MV-4-11 (cell line): ENCODE measurements around the gene NUBPL.
"Not testable (repeated sequence)": the region's sequence is repeated elsewhere in the genome, so short reads cannot be mapped to it uniquely, and the experiment has no call there.

Experiments
- DNase-seq: peaks from one replicate; lab custom pipeline; 2025; lab: John Stamatoyannopoulos, UW

The NUBPL gene

DNA sequence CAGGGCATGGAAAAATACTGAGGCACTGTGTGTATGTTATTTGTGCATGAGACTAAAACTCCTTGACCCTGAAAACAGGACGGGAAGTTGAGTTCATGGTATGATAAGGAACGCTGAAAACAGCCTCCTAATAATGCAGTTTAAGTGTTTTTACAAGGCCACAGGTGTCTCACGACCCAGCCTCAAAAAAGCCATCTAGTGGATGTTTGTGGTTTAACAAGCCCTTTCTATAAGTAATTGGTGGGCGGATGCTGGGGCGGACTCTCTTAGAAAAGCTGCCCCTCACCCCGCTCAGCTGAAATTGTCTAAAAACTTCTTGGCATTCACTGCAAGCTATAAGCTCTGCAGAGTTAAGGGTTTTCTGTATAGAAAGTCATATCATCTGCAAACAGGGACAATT, 184.5 kb downstream of the NUBPL start:
- DNase-seq = no peak

DNA sequence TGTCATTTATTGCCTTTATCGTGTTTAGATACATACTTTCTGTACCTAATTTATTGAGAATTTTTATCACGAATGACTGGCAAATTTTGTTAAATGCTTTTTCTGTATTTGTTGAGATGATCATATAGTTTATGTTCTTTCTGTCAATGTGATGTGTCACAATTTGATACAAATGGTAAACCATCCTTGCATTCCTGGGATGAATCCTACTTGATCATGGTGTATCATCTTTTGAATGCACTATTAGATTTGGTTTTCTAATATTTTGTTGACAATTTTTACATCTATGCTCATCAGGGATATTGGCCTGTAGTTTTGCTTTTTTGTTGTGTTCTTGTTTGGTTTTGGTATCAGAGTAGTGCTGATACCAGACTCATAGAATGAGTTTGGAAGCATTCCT, 185.1 kb downstream of the NUBPL start:
- no peak for DNase-seq

DNA sequence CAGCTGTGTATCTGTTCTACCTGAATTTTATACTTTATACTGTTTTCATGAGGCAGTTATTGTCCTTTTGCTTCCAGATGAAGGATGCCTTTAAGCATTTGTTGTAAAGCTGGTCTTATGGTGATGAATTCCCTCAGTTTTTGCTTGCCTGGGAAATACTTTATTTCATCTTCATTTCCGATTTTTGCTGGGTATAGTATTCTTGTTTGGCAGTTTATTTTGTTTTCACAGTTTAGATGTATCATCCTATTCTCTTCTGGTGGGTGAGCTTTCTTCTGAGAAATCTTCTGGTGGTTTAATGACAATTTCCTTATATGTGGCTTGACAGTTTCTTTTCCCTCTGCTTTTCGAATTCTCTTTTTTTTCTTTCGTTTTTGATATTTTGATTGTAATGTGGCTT, 188.1 kb downstream of the NUBPL start:
- DNase-seq = no peak

DNA sequence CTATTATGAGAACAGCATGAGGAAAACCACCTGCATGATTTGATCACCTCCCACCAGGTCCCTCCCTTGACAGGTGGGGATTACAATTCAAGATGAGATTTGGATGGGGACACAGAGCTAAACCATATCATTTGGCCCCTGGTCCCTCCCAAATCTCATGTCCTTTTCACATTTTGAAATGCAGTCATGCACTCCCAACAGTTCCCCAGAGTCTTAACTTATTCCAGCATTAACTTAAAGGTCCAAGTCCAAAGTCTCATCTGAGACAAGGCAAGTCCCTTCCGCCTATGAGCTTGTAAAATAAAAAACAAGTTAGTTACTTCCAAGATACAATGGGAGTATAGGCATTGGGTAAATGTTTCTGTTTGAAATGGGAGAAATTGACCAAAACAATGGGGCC, 189.8 kb downstream of the NUBPL start:
- not testable (repeated sequence) for DNase-seq

DNA sequence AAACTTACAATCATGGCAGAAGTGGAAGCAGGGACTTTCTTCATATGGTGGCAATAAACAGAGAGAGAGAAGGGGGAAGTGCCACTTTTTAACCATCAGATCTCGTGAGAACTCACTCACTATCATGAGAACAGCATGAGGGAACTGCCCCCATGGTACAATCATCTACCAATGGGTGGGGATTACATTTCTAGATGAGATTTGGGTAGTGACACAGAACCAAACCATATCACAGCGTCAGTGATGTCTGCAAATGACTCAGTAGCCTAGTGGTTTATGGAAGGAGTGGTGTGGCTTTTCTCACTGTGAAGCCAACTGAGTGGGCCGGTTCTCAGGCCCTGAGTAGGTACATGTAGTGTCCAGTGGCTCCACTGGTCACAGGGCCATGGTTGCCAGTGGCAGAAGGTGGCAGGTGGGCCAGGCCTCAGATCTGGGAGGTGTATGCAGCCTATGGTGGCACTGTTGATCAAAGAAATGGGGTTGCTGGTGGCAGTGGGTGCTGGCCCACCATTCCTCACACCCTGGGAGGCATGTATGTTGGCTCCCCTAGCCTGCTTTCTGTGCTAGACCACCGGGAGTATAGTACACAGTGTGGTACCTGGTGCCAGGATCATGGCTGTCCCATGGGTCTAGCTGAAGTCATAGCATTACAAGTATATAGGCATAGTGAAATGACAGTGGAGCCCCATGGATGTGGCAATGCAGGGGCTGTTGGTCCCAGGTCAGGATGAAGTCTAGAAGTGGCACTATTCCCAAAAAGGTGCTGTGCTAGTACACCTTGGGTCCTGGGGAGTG, 191.9 kb downstream of the NUBPL start:
- DNase-seq = peak; percentile 41

DNA sequence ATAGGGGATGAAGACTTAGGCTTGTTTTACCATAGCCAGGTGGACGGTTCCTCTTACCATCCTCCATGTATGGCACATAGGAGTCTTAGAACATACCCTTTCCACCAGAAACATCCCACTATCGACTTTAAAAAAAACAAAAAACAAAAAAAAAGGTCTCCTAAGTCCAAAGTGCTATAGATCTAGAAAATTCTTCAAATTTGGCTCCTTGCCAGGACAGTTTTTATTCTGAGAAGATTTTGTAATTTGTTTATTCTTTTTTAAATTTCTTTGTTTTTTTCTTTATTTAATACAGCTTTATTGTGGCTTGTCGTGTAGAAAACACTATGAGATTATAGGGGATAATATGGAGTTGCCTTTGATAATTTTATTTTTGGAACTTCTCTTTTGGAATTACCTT, 197.7 kb downstream of the NUBPL start:
- no peak for DNase-seq

DNA sequence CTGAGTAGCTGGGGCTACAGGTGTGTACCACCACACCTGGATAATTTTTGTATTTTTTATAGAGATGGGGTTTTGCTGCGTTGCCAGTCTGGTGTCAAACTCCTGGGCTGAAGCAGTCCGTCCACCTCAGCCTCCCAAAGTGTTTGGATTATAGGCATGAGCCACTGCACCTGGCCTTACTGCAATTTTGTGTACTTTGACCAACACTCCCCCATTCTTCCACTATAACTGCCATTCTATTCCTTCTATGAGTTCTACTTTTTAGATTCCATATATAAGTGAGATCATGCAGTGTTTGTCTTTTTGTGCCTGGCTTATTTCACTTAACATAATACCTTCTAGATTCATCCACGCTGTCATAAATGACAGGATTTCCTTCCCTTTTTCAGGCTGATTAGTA, 199.1 kb downstream of the NUBPL start:
- no peak for DNase-seq

DNA sequence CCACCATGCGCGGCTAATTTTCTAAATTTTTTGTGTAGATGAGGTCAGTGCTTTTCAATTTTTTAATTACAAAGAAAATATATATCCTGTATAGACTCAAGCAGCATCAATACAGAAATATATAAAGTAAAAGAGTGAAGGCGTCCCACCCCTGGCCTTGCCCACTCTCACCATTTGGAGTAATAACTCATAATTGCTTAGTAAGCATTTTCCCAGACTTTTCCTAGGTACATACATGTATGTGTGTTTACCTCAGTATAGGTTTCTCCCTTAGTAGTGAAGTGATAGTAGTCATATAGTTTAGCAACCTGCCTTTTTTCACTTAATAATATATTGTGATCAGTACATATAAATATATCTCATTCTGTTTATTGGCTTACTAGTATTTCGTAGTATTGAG, 200.1 kb downstream of the NUBPL start:
- DNase-seq = no peak

DNA sequence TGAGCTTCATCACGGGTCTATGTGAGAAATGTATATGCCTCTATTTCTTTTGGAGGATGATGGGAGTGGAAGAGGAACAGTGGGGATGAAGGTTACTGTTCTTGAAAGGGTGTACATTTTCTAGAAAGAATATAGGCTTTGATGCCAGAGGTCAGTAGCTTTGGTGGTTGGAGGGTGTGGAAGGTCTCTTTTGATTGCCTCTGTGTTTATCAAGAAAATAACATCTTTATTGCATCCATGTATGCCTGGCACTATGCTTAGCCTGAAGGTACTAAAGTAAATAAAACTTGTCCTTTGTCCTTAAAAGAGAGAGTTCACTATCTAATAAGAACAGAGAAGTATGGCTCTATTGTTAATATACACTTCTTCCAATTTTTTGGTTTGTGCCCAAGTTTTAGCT, 201.8 kb downstream of the NUBPL start:
- DNase-seq = no peak

DNA sequence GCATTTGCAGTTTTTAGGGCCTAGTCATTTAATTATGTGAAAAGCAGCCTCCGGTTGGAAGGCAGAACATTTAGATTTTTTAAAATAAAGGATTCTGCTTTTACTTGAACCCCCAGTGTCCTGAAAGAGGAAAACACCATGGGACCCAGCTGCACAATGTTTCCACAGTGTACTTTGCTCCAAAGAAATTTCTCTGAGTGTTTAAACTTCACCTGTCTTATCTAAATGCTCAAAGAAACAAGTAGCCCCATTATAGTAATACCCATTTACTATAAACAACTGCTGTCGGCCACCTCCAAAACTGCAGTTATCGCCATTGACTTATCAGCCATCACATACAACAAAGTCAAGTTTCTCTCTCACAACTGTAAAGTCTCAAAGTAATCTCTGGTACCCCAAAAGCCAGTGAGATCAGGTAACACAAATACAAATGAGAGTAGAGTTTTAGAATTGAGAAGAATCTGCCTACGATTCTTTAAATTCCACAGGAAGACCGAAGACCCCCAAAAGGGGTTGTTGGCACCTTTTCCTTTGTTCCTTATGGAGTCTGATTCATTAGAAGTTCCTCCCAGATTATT, 205.2 kb downstream of the NUBPL start:
- no peak for DNase-seq

DNA sequence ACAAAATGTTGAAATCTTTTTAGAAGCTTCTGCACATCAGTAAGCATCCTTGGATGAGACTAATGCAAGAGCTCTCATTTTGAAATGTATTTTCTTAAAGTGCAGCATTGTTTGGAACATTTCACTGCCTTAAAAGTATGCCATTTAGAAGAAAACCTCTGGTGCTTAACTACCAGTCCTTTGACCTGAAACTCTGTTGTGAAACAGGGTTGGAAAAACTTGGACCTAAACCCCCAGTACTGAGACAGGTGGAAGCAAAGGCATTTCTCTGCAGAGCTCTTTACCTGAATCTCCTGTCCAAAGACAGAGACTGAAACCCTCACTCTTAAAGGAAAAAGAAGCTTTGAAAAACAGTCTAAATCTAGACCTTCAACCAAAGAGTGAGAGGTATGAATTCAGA, 207.2 kb downstream of the NUBPL start:
- DNase-seq = no peak

DNA sequence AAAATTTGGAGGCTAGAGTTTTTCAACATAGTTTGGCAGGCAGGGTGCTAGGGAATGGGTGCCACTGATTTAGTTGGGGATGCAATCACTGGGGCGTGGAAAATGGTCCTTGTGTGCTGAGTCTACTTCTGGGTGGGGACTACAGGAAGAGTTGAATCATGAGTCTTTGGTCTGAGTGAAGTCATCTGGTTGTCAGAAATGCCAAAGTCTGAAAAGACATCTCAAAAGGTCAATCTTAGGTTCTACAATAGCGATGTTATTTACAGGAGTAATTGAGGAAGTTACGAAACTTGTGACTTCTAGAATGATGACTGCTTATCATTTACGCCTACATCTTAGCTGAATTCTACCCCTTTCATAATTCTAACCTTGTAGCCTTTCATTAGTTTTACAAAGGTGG, 209.1 kb downstream of the NUBPL start:
- DNase-seq = peak; percentile 80

DNA sequence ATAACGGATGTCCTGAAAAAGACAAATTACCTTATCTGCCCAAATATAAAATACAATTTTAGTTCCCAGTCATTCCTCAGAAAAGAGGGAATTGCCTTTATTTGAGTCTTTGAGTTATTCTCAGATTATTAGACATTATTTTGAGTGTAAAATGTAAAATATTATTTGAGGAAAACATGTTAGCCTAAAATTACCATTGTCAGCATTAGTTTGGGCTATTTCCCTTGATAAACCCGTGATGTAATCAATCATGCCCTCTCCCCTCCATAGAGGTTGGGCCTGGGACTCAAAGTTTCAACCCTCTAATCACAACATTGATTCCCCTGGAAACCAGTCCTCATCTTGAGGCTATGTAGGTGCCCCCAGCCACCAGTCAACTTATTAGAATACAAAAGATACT, 213.4 kb downstream of the NUBPL start:
- DNase-seq = no peak

DNA sequence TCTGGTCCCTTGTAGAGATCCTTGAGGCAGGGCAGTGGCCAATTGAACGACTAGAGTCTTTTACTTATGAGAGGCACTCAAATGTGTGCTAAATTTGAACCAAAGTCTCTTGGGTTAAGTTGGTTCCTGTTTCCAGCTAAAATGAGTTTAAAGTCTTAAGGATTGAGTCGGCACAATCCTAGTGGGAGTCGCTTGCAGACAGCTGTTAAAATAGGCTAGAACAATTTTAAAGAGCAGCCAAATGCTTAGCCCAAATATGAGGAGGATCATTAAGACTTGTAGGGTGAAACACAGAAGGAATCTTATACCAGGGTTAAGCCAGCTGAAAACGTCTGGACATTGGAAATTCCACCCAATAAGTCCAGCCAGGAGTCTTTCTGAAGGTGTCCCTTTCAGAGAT, 216.1 kb downstream of the NUBPL start:
- no peak for DNase-seq

DNA sequence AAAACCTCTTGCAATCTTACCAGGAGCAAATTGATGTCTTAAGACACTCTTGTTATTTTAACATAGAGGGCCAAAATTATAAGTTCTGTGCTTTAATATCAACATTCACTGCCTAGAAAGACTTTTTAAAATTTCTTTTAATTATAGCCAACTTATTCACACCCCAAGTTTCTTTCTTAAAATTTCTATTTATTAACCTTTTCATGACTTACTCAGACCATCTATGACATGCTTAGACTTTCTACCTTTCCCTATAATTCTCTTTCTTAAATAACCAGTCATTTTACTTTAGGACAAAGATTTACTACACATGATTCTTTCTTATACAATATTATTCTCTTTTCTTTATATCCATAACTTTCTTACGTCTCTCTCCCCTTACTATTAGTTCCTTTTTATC, 220.4 kb downstream of the NUBPL start:
- DNase-seq = no peak

DNA sequence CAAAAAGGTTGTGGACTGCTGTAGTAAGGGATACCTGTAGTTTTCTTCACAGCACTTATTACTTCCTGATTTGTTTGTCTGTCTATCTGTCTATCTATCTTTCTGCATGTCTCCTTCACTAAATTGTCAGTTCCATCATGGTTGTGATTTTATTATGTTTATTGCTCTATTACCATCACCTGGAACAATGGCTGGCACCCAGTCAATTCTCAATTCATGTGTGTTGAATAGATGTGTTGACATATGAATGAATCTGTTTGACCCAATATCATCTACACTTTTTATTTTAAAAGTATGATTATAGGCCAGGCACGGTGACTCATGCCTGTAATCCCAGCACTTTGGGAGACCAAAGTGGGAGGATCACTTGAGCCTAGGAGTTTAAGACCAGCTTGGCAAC, 224.4 kb downstream of the NUBPL start:
- no peak for DNase-seq

DNA sequence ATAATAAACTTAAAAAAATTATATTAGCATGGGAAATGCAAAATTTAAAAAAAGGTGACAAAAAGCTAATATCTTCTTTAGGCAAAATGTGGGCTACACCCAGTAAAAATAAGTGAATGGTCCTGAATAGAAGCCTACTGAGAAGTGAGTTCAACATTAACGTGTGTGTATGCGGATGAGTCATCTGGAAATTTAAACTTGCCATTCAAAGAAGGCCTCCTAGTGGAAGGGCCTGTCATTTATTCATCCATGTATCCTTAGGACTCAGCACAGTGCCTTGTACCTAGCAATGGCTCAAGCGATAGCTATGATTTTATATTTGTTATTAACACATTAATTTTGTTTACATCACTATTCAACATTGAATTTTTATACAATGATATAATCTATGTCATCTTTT, 226.2 kb downstream of the NUBPL start:
- peak; percentile 6 for DNase-seq

DNA sequence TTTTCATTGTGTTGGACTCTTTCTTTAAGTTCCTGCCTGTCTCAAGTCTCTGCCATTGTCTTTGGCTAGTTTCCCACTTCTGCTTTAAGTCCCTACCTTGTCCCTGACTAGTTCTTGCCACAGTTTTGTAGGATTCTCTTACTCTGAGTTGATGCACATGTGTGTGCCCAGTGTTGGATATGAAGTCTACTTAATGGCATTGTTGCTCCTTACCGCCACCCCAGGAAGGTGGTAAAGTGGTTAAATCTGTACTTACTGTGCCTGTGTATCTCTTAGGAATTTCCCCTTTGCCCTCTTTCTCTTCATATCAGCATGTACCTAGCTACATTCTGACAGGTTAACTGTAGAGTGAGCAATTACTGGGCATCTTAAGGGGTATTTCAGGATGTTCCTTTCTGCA, 227.1 kb downstream of the NUBPL start:
- peak; percentile 32 for DNase-seq

DNA sequence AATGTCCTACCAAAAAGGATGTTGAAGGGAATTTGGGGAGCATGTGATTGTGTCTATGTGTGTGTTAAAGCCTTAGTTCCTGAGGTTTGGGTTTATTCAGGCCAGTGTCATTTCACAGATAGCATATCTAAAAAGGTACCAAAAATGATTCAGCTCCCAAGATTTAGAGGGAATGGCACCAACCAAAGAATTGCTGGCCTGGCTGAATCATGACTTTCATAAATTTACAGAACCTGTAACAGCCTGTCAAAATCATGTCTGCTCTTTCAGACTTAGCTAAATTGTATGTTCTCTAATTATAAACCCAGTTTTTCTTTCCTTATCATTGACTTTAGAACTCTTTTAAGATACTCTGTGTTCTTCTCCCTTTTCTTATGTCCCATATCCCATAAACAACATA, 231.5 kb downstream of the NUBPL start:
- no peak for DNase-seq

DNA sequence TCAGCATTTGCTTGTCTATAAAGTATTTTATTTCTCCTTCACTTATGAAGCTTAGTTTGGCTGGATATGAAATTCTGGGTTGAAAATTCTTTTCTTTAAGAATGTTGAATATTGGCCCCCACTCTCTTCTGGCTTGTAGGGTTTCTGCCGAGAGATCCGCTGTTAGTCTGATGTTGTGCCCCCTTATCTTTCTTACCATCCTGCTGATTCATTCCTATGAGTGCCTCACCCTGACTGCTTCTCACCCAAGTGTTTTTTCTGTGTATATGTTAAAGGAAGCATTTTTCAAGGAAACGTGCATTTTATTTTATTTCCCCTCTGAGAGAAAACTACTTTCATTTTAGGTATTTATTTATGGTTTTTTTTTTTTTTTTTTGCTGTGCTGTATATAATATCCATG, 236.7 kb downstream of the NUBPL start:
- DNase-seq = not testable (repeated sequence)

DNA sequence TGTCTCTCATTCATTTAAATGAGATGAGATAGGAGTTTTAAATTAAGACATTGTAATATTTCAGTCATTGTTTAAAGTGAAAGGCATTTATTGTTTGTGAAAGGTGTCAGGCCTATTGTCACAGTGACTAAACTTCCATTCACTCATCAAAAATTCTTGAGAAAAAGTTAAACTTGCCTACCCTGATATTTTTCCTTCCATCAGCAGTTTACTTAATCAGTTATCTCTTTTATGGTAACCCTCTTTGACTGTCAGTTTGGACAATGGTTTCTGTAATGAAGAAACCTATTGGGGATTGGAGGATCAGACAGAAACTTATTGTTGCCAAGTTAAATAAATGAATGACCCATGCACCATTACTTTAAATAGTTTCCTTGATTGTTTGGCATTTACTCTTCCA, 241.6 kb downstream of the NUBPL start:
- DNase-seq = no peak

DNA sequence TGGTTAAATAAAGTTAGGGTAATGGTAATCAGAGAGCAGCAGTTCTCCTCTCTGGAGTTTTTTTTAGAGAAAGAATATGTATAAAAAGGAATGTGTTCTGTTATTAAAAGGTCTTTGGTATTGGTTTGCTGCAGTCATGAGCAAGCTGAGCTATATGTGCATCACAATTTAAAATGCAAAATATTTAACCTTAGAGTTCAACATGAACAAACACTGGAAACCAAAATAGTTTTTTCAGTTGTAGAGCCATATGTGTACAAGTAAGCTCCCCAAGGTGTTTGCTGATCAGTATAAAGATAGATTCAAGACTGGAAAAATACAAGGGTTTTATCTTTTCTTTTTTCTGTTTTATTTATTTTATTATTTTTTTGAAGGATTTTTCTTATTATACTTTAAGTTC, 245.0 kb downstream of the NUBPL start:
- DNase-seq = no peak

DNA sequence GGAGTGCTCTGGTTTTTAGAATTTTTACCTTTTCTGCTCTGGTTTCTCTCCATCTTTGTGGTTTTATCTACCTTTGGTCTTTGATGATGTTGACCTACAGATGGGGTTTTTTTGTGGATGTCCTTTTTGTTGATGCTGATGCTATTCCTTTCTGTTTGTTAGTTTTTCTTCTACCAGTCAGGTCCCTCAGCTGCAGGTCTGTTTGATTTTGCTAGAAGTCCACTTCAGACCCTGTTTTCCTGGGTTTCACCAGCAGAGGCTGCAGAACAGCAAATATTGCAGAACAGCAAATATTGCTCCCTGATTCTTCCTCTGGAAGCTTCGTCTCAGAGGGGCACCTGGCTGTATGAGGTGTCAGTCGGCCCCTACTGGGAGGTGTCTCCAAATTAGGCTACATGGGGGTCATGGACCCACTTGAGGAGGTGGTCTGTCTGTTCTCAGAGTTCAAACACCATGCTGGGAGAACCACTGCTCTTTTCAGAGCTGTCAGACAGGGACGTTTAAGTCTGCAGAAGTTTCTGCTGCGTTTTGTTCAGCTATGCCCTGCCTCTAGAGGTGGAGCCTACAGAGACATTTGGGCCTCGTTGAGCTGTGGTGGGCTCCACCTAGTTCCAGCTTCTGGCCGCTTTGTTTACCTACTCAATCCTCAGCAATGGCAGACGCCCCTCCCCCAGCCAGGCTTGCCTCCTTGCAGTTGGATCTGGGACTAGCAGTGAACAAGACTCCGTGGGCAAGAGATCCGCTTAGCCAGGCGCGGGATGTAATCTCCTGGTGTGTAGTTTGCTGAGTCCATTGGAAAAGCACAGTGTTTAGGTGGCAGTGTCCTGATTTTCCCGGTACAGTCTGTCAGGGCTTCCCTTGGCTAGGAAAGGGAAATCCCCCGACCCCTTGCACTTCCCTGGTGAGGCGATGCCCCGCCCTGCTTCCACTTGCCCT, 250.8 kb downstream of the NUBPL start:
- not testable (repeated sequence) for DNase-seq
